Measurements from ENCODE around the gene REEP3.
A peak's percentile ranks its signal among the peaks of the same experiment; 100 is the strongest.
"Not testable (repeated sequence)": the region's sequence is repeated elsewhere in the genome, so short reads cannot be mapped to it uniquely, and the experiment has no call there.

The REEP3 gene

GRCh38 chr10:63553473-63553872 lies 32.3 kb downstream of the REEP3 start:
- DNase-seq: no peak

- DNase-seq: peak; percentile 52
Observed at GRCh38 chr10:63554657-63555056, 33.5 kb downstream of the REEP3 start.

- DNase-seq: no peak
Observed at GRCh38 chr10:63555330-63555729, 34.1 kb downstream of the REEP3 start.

GRCh38 chr10:63558132-63558784 lies 37.1 kb downstream of the REEP3 start:
- DNase-seq: no peak

GRCh38 chr10:63561341-63561740 lies 40.1 kb downstream of the REEP3 start:
- no peak for DNase-seq

- no peak for DNase-seq
Observed at GRCh38 chr10:63562391-63562790, 41.2 kb downstream of the REEP3 start.

GRCh38 chr10:63562857-63563256 lies 41.7 kb downstream of the REEP3 start:
- no peak for DNase-seq

- no peak for DNase-seq
Observed at GRCh38 chr10:63563623-63564022, 42.4 kb downstream of the REEP3 start.

- DNase-seq: not testable (repeated sequence)
Observed at GRCh38 chr10:63564731-63565130, 43.5 kb downstream of the REEP3 start.

GRCh38 chr10:63573068-63573697 lies 52.0 kb downstream of the REEP3 start:
- DNase-seq: no peak

- no peak for DNase-seq
Observed at GRCh38 chr10:63574011-63574410, 52.8 kb downstream of the REEP3 start.

GRCh38 chr10:63576501-63576900 lies 55.3 kb downstream of the REEP3 start:
- DNase-seq: no peak

GRCh38 chr10:63578501-63578900 lies 57.3 kb downstream of the REEP3 start:
- no peak for DNase-seq

- DNase-seq: no peak
Observed at GRCh38 chr10:63579371-63580014, 58.3 kb downstream of the REEP3 start.

GRCh38 chr10:63582690-63583089 lies 61.5 kb downstream of the REEP3 start:
- no peak for DNase-seq

- DNase-seq: no peak
Observed at GRCh38 chr10:63583397-63583796, 62.2 kb downstream of the REEP3 start.

- DNase-seq: no peak
Observed at GRCh38 chr10:63583909-63584724, 62.9 kb downstream of the REEP3 start.

- DNase-seq: no peak
Observed at GRCh38 chr10:63584725-63585035, 63.5 kb downstream of the REEP3 start.

GRCh38 chr10:63585041-63585440 lies 63.8 kb downstream of the REEP3 start:
- DNase-seq: no peak

GRCh38 chr10:63586043-63586442 lies 64.8 kb downstream of the REEP3 start:
- no peak for DNase-seq

- DNase-seq: no peak
Observed at GRCh38 chr10:63587191-63587590, 66.0 kb downstream of the REEP3 start.

- DNase-seq: no peak
Observed at GRCh38 chr10:63588436-63589167, 67.4 kb downstream of the REEP3 start.
